Measurements from ENCODE around the gene RYR2.

- TF ChIP-seq POLR2A (IDR thresholded peaks at IDR 0.05): no peak
- TF ChIP-seq, protein P1, sequence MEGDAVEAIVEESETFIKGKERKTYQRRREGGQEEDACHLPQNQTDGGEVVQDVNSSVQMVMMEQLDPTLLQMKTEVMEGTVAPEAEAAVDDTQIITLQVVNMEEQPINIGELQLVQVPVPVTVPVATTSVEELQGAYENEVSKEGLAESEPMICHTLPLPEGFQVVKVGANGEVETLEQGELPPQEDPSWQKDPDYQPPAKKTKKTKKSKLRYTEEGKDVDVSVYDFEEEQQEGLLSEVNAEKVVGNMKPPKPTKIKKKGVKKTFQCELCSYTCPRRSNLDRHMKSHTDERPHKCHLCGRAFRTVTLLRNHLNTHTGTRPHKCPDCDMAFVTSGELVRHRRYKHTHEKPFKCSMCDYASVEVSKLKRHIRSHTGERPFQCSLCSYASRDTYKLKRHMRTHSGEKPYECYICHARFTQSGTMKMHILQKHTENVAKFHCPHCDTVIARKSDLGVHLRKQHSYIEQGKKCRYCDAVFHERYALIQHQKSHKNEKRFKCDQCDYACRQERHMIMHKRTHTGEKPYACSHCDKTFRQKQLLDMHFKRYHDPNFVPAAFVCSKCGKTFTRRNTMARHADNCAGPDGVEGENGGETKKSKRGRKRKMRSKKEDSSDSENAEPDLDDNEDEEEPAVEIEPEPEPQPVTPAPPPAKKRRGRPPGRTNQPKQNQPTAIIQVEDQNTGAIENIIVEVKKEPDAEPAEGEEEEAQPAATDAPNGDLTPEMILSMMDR (IDR thresholded peaks at IDR 0.05): no peak
Observed at GRCh38 chr1:237003516-237003915, 38.5 kb upstream of the RYR2 start.
